HG02970 (cell line): ENCODE measurements around the gene TMC3.

Source experiments
- ATAC-seq: cut with Tn5 transposase; IDR thresholded peaks from one replicate; pipeline ENCODE4 v1.9.1; 2021; ENCODE audit warnings: mild to moderate bottlenecking, moderate library complexity, moderate number of reproducible peaks; ENCODE audit not compliant: unreplicated experiment, low FRiP score

The TMC3 gene

DNA sequence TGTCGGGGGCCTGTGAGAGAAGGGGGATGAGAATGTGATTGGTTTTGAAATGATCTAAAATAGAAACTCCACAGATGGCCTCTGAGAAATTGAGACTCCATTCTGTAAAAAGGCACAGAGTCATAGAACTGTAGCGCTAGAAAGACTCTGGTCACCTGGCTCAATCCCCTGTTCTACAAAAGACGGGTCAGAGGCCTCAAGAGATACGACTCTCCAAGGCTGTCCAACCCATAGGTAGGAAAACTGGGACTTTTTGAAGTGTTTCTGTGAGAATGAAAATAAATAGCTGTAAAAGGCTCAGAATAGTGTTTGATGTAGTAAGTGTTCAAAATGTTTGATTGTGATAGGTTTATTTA, 11.7 kb upstream of the TMC3 start:
- no peak for ATAC-seq

DNA sequence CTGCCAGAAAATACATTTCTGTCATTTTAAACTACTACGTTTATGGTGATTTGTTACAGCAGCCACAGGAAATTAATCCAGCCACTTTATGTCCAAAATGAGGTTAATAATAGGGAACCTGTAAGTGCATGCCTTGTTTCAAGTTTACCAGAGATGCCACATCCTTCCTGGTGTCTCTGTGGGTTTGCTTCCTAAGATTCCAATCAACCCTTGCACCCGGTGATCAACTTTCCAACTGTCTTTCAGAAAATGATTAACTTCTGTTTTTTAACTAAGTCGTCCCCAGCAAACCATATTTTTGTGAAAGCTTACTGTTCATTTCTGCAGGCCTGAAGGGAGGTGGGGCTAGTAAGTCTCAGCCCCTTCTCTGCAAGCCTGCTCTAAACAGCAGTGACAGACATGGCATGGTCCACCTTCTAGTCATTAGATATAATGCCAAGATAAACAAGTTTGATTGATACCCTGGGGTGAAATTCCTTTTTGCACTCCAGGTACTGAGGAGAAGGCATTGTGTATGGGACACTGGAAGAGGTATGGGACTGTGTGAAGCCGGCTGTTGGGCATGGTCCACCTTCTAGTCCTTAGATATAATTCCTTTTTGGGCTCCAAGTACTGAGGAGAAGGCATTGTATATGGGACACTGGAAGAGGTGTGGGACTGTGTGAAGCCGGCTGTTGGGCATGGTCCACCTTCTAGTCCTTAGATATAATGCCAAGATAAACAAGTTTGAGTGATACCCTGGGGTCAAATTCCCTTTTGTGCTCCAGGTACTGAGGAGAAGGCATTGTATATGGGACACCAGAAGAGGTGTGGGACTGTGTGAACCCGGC, 11.1 kb upstream of the TMC3 start:
- ATAC-seq: no peak

DNA sequence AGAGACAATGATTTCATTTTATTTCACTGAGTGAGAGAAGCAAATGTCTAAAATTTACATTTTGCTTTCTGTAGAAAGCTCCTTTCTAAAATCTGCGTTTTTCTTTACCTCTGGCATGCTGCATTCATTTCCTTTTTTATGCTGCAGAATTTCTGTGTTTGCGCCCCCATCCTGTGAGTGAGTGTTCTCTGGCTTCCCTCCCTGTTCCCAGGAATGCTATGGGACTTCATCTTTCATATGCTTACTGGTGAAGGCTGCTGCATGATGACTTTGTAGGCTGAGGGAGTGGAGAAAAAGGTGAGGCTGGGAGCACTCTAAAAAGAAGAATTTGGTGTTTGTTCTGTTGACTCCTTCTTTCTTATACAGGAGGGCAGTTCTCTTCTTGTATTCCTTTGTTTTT, 7.7 kb upstream of the TMC3 start:
- ATAC-seq: no peak

DNA sequence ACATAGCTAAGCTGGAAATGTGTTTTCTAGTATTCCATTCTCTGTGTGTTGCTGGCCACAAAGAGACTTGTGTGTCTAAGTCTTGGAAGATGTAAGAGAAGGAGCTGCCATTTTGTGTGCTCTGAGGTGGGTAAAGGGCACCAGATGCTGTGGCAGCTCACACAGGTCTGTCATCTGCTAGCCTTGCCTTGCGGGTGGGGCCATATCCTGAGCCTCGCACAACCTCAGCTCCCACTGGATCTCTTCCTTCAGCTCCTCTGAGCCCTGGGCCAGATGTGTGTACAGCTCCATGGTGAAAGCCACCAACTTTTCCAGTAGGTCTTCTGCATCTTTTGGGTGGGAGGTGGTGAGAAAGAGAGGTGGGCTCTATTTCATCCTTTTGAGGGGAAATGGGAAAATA, 6.7 kb upstream of the TMC3 start:
- no peak for ATAC-seq

DNA sequence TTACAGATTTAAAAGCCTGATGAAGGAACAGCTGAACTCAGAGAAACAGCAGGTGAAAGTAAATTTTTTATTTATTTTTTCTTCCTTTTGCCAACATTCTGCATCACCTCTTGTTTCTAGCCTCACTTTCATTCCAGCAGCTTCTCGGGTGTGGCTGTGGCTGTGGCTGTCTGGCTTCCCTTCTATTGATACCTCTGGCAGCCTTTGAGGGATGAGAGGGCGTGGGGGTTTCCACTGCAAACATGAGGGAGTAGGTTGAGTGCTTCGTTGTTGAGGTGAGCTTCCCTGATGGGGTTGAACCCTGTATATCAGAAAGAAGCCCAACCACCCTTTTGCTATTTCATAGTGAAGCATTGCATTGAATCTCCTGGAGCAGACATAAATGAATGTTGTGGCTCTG, 6.2 kb upstream of the TMC3 start:
- ATAC-seq: no peak

DNA sequence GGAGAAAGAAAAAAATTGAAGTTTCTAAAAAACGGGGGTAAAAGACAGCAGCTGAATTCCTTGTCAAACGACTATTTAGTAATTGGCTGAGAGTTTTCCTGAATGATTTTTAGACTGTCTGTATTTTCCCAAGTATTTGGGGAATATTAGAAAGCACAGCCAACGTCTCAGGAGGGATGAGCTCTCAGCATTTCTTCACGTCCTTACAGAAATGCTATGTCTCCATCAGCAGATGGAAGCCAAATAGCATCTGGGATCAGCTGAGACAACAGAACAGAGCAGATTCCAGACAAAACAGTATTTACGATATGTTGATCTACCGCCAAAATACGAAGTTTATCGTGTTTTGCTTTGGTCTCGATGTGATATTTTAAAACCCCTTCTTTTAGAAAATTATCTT, 5.3 kb upstream of the TMC3 start:
- no peak for ATAC-seq

DNA sequence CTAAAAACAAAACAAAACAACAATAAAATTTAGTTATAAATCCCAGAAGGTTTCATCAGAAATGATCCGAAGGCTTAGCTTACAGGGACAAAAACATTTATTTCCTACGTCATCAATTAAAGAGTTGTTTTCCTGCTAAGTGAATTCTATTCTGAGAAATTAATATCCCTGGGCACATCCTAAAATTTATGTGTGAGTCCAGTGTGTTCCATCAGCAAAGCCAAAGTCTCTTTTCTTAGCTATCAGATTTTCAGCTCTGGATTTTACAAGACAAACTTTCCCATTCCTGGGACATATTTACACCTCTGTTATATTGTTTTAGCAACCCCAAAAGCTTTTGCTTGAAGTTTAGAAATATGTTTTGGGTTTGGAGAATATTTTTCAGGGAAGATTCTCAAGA, 4.4 kb upstream of the TMC3 start:
- ATAC-seq: no peak

DNA sequence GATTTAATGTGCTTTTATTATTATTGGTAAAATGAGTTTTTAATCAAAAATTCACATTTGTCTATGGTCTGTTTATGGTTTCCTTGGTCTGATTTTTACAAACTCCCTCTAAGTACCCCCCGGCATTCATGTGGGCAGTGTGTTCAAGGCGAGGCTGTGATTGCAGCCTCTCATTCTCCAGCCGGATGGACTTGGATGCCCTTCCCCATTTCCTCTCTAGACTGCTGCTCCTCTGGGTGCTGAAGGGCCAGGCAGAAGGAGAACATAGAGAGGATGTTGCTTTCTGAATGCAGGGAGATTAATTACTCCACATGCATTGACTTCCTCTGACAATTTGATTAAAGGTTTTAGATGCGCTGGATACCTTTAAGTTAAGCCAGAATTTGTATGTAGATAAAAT, 3.9 kb upstream of the TMC3 start:
- no peak for ATAC-seq

DNA sequence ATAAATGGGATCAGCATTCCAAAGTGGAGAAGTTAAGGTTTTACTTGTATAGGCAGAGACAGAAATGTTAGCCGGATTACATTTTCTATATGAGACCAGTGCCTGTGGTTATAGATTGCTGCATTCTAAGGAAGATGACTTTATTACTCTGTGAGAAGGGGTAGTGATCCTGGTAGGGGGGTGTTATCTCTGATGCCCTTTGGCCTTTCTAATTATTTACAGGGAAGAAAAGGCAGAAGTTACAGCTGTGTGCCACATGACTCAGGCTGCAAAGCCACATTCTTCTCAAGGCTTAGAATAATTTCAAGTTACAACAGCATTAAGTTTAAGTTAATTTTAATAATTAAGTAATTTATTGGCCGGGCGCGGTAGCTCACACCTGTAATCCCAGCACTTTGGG, 2.2 kb upstream of the TMC3 start:
- ATAC-seq: no peak

DNA sequence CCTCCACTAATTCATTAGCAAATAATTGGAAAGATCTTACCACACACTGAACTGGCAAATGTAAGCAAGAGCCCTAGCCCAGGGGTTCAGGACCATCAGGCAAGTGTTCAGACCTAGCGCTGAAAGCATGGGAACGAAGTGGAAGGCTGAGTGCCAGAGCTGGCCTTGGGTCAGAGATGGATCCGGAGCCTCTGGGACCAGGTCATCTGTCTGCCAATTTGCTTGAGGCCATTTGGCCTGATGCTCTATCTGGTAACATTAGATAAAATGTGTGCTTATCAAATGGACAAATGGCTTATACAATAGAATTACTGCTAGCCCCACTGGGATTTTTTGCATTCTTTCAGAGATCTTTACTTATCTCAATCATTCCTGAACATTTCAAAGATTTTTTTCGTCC, 1.4 kb upstream of the TMC3 start:
- no peak for ATAC-seq

DNA sequence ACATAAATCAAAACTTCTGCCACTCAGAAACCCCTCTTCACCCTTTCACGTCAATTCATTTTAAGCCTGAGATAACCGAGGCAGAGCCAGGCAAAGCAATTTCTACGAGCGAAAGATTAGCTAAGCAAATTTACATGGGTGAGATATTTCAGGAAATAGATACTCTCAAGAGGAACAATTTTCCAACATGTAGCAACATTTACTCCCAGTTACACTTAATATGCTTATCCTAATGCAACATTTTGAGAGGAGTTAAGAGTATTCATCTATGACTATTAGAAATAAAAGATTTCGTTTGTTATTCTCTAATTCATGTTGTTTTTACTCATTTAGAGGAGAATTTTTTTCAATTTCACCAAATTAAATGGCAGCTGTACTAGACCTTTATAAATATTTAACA, 837 bp downstream of the TMC3 start:
- no peak for ATAC-seq

DNA sequence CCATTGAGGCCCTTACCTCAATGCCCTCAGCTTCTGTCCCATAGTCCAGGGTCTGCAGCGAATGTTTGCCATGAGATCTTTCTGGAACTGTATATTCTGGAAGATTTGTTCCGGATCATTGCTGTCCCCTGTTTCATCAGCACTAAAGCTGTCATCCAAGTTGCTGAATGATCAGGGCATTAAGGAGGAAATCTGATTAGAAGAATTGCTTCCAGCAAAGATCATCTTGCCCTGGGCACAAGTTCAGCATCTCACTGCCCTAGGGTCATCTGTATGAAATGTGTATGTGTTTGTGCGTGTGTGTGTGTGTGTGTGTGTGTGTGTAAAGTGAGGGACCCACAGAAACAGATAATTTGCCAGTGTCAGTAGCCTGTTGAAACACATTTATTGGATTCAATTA, 1.4 kb downstream of the TMC3 start:
- no peak for ATAC-seq

DNA sequence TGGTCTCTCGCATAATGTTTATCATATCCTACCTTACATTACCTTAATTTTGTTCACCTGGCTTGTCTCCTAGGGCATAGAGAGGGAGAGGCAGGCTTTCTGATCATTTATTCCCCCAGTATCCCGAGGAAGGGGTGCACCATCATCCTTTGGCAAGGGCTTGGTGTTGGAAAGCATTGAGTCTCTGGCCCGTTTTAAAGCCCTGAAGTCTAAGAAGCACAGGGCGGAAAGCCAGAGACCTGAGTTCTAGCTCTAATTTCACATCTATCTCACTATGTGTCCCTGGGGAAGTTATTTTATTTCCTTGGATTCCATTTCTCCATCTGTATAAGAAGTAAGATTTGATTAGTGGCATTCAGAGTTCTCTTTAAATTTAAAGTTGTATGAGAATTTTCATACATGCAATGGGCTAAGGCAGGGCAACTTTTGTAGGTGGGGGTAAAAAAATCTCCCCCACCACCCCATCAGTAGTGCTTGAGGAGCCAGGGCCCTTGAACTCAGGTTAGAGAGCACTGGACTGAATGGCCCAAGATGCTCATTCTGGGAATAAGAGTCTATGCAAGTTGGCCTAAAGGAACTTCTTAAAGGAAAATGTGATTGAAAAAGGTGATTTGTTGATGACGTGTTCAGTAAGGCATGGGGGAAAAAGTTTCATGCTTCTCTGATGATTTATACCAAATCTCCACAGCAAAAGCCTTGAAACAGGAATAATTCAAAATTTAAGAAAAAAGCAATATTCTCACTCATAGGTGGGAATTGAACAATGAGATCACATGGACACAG, 10.1 kb downstream of the TMC3 start:
- ATAC-seq: no peak

DNA sequence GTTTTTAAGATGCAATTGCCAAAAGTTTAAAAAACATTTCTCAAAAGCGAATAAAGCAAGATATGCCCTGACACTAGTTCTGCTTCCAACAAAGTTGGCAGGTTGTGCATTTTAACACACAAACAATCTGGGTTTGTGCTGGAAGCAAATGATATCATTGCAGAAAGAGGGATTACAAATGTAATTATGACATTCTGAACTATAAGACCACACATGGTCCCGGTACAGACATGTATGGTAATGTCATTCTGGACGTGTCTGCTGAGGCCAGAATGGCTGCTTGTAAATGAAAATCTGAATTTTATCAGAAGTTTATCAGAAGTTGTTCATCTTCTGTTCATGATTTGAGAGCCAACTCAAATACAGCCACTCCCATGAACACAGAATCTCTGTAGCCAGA, 10.7 kb downstream of the TMC3 start:
- ATAC-seq: no peak

DNA sequence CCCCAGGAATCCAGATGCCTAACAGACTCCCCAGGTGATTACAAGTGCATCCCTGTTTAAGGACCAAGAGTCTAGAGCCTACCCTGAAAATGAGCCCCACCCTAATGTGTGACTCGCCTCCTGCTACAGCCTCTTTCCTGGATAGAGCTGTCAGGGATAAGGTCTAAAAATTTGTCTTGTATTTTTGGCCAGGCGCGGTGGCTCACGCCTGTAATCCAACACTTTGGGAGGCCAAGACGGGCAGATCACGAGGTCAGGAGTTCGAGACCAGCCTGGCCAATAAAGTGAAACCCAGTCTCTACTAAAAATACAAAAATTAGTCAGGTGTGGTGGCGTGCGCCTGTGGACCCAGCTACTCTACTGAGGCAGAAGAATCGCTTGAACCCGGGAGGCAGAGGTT, 11.2 kb downstream of the TMC3 start:
- no peak for ATAC-seq

DNA sequence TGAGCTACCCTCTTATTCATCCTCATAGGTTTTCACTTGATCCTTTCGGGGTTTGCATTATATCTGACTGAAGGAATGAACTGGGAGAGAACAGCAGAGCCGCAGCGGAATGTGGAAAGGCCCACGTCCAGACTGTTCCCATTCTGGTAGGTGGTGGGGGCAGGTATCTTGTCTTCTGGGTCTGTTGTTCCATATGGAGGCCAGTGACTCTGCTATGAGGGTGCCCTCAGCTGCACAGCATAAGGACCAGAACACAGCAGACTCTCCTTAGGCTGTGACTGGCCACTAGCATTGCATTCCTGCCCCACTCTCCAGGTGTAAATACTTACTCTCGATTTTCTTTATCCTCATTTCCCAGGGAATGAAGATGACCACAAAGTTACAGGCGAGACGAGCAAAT, 12.1 kb downstream of the TMC3 start:
- no peak for ATAC-seq

DNA sequence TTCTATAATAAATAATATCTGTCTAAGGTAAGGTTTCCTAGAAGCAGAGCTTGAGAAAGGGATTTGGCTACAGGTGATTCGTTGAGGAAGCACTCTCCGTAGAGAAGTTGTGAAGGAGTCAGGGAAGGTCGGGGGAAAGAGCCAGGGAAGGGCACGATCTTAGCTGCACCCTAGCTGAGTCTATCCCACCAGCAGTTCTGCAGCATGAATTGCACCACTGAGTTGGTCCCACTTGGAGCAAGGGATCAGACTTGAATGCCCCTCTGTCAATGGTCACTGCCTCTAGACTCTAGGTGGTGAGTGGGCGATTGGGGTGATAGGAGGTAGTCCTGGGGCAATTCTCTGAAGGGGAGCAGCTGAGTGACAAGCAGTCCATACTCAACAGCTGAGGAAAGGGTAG, 13.5 kb downstream of the TMC3 start:
- ATAC-seq: no peak

DNA sequence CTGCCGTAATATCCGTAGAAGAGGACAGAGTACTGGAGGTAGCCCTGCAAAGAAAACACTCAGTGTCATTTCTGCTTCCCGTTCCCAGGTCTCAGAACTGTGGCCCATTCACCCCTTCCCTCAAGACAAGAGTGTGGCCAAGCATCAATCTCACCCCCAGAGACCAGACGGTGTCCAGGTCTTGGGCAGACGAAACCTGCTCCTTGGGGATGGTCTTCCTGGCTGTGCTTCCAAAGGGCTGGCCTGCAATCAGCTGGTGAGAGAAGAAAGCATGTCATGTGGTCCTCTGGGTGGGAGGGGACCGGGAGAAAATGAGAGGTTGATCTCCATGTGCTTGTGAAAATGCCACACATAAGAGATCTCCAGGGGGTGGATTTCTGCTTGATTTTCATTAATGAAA, 15.8 kb downstream of the TMC3 start:
- ATAC-seq: no peak

DNA sequence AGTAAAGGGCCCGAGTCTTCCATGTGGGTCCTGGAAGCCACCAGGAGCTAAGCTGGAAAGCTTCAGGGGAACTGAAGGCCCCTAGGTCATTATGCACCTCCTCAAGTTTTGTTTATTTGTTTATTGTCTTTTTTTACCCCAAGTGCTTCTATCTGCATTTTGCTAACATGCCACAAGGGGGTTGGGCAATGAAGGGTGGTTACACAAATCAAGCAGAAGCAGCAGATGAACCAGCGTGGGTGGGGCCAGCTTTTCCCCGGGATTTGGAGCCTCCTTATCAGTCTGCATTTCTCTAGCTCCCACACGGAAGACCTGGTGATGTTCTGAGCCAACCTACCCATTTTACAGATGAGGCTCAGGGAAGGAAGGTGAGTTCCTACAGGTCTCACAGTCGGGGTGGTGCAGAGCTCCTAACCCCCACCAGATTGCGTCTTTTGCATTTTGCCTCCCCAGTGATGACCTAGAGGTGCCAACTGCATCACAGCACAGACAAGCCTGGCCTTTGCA, 16.8 kb downstream of the TMC3 start:
- ATAC-seq: no peak

DNA sequence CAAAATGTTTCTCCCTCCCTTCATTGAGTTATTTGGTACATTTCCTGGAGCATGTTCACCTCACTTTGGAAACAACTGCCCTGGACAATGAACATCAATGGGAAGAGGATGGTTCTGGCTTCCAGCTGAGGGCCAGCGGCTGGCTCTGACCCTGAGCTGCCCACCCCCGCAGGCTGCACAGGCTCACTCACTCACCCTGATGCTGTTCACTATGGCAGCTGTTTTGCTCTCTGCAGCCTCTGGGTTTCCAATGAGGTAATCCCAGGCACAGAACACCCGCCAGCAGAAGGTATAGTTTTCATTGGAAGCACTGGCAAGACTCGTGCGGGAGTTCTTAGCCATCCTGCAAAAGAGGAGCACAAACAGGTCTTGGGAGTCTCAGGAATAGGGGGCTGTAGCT, 17.8 kb downstream of the TMC3 start:
- ATAC-seq: no peak

DNA sequence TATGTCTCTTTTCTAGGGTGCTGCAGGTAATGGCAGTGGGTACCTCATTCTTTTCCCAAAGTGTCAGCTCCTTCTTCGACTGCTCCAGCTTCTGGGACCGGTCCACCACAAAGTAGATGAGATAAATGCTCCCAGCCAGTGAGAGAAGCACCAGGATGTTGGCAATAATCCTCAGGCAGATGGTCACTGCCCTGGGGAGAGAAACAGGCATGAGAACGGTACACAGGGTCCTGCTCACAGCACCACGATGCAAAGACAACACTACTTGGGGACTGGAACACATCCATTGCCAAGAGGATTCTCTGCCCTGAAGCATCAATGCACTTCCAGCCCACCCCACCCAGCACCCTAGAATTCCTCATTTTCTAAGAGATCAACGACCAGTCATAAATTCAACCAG, 22.4 kb downstream of the TMC3 start:
- ATAC-seq: no peak

DNA sequence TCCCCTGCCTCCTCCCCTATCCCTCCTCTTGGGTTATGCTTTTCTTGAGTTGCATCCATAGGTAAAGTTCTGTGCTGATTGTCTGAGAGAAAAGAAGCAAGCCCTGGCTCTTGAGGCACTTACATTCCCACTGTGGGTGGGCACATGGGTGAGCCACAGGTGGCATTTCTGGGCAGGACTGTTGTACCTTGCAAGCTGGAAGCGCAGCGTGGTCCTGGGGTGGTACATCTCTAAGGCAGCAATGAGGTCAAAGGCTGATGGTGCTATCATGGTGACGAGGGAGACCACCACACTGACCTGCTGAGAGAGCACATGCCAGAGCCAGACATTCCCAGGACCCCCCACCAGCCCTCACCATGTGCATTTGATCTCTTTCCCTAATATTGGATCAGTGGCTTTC, 24.7 kb downstream of the TMC3 start:
- no peak for ATAC-seq
